LNCaP clone FGC (cell line): Measurements from ENCODE around the gene RPGRIP1L.
A peak's percentile ranks its signal among the peaks of the same experiment; 100 is the strongest.

Experiments used
- DNase-seq: peaks from one replicate; pipeline ENCODE4 v3.0.0-alpha.2; 2011; ENCODE audit warnings: low read depth
- H3K4me3 ChIP-seq: 2 replicates; pipeline ENCODE4 v1.5.1; 2011; ENCODE audit warnings: mild to moderate bottlenecking, low read depth, low read length, control low read depth
- CTCF ChIP-seq: IDR thresholded peaks from 2 replicates; pipeline ENCODE4 v1.5.1; 2012; ENCODE audit warnings: mild to moderate bottlenecking; ENCODE audit not compliant: control insufficient read depth, insufficient read depth; ENCODE audit errors: extremely low read depth

RPGRIP1L gene

GRCh38 chr16:53703590-53704444 is at the start of gene RPGRIP1L, which contains the start of gene FTO:
RPGRIP1L (minus strand) TSS chr16:53703859; CDS start chr16:53700723, 3,136 bp downstream.
FTO (plus strand) TSS chr16:53704156.
- peak; percentile 99 for DNase-seq
- no peak for TF ChIP-seq CTCF
- peak within 1 kb of the TSS; percentile 88 for H3K4me3 ChIP-seq

DNA sequence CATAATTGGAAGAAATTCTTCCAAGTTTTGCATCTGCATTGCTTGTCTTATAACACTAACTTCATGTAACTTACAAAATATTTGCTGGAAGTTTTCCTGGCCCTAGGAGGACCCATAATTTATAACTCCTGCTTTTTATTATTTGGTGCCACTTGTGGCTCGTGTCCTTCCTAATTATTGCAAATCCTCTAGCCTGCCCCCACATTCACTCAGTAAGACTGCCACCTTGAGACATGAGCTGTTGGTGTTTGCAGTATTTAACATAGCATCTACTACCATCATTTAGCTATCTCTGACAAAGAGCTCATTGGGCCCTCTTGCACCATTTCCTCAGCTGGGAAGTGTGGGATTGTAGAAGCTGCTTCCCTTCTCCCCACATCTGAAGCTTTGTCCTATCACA is 49.8 kb upstream of the RPGRIP1L start:
- TF ChIP-seq CTCF: peak; percentile 20; the same call in 1 of the 2 replicates
- DNase-seq: no peak
- no peak overlapping the region for H3K4me3 ChIP-seq

DNA sequence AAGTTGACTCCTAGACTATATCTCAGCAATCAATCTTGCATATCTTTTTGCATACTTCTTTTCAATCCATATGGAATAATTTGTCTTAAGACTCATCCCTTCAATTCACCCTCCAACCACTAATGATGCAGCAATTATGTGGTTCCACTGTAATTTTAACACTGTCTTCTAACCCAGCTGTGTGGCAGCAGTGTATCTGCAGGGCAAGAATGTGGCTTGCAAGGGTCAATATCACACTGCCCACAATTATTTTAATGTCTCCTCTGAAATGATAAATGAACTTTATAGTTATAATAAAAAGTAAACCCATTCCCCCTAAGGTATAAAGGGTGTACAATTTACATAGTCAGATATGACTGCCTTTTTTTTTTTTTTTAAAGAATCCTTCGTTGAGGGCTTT is 48.9 kb upstream of the RPGRIP1L start:
- no peak overlapping the region for H3K4me3 ChIP-seq
- no peak for DNase-seq
- no peak for TF ChIP-seq CTCF

GRCh38 chr16:53745753-53746266 is 42.2 kb upstream of the RPGRIP1L start:
- DNase-seq: no peak
- H3K4me3 ChIP-seq: no peak overlapping the region
- TF ChIP-seq CTCF: no peak

- no peak for TF ChIP-seq CTCF
- H3K4me3 ChIP-seq: no peak overlapping the region
- DNase-seq: no peak
Observed at GRCh38 chr16:53745086-53745485, 41.4 kb upstream of the RPGRIP1L start.

- TF ChIP-seq CTCF: no peak
- no peak for DNase-seq
Observed at GRCh38 chr16:53744449-53744848, 40.8 kb upstream of the RPGRIP1L start.

DNA sequence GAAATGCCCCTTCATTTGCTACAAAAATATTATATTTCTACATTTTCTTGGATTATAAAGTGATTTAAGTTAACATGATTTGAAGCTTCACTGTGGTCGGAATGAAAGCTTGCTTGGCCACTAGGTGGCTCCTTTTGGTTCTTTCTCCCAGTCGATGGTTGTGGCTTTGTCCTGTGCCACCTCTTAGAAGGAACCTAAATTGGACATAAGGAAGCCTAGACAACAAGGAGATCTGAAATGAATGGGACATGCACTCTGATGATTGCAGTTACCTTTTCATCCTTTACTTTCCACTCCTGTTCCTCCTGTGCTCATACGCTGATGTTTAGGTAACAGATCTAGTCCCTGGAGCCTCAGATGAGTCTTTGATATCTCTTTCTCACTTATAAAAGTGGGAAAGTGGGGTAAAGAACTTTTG is 39.5 kb upstream of the RPGRIP1L start:
- DNase-seq: no peak

More at GRCh38 chr16:53744449-53744848, 40.8 kb upstream of the RPGRIP1L start:
- no peak overlapping the region for H3K4me3 ChIP-seq

More for the DNA sequence above, 39.5 kb upstream of the RPGRIP1L start:
- peak; percentile 50 for TF ChIP-seq CTCF
- no peak overlapping the region for H3K4me3 ChIP-seq
